GM10847 (cell line): Measurements from ENCODE around the gene CPA5.

Experiments
- POLR2A ChIP-seq: IDR thresholded peaks from 2 replicates; pipeline ENCODE4 v1.6.1; 2011; ENCODE audit not compliant: insufficient read length; ENCODE audit errors: extremely low read depth

CPA5 gene

GRCh38 chr7:130380861-130381455 lies 36.3 kb downstream of the CPA5 start:
- no peak for TF ChIP-seq POLR2A

GRCh38 chr7:130381468-130382312 lies 37.1 kb downstream of the CPA5 start:
- TF ChIP-seq POLR2A: no peak

- TF ChIP-seq POLR2A: no peak
Observed at GRCh38 chr7:130383187-130383980, 38.8 kb downstream of the CPA5 start.

GRCh38 chr7:130384371-130384801 lies 39.8 kb downstream of the CPA5 start:
- TF ChIP-seq POLR2A: no peak

GRCh38 chr7:130384841-130385599 lies 40.4 kb downstream of the CPA5 start:
- TF ChIP-seq POLR2A: no peak

GRCh38 chr7:130385600-130386066 lies 41.0 kb downstream of the CPA5 start:
- TF ChIP-seq POLR2A: no peak

- TF ChIP-seq POLR2A: no peak
Observed at GRCh38 chr7:130386876-130387275, 42.3 kb downstream of the CPA5 start.

GRCh38 chr7:130387306-130387627 lies 42.7 kb downstream of the CPA5 start:
- no peak for TF ChIP-seq POLR2A

- no peak for TF ChIP-seq POLR2A
Observed at GRCh38 chr7:130387628-130388403, 43.2 kb downstream of the CPA5 start.

GRCh38 chr7:130388671-130389070 lies 44.1 kb downstream of the CPA5 start:
- TF ChIP-seq POLR2A: no peak

- no peak for TF ChIP-seq POLR2A
Observed at GRCh38 chr7:130390486-130390885, 45.9 kb downstream of the CPA5 start.

GRCh38 chr7:130393101-130393561 lies 48.5 kb downstream of the CPA5 start:
- TF ChIP-seq POLR2A: no peak

GRCh38 chr7:130393841-130394411 lies 49.3 kb downstream of the CPA5 start:
- TF ChIP-seq POLR2A: no peak
